ENCODE measurements around the gene KCNN3.

Gene KCNN3

DNA sequence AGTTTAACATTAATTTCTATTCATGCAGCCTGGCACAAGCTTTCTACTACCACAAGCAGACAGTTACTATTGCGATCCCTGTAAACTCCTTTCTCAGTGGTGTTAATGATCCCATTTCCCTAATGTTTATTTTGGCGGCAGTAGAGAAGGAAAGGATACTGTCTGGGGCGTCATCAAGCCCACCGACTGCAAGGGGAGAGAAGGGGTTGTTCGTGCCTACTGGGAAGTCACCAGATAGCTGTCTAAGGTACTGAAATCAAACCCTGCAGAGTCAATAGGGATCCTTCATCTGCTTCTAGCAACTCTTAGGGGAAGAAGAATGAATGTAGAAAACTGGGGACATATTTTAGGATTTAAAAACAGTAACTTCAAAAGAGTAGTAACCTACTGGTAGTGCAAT is 166.9 kb downstream of the KCNN3 start:
- no peak for DNase-seq (ENCODE audit: low read depth)
- TF ChIP-seq CTCF (IDR thresholded peaks at IDR 0.05; ENCODE audit: insufficient read depth, low read depth, low read length, missing control alignments): no peak
- no peak overlapping the region for H3K4me3 ChIP-seq (ENCODE audit: low read depth, low read length)

DNA sequence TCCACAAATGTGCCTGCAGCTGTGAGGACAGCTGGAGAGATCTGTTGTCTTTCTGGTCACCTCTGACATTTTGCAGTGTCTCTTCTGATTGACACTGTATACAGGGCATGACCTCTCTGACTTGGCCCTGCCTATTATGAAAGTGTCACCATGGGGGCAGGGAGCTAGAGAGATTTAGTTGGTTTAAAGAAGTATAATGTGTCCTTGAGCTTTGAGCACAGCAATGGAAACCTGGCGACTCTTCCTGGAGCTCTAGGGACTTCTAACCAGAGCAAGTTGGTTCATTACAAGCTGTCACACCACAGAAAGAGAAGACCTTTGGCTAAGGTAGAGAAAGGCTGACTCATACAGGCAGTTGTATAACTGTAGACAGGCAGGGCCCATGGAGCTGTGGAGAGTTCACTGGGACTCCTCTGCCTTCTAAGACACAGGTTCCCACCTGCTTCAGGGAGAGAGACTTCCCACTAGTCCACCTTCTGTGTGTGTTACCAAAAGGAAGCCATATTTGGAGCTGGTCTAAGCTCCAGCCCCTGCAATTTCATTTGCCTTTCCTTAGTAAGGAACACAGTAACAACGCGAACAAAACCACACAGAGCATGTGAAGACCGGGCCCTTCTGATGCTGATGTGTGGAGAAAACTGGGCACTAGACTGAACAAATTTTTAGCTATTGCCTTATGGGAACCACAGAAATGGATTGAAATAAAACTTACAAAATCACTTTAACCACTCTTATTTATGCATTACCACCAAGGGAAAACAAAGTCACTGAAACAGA is 171.6 kb downstream of the KCNN3 start:
- TF ChIP-seq CTCF (IDR thresholded peaks at IDR 0.05; ENCODE audit: insufficient read depth, low read depth, low read length, missing control alignments): no peak

GRCh38 chr1:154697710-154698109 is 172.4 kb downstream of the KCNN3 start:
- H3K4me3 ChIP-seq (ENCODE audit: low read depth, low read length): no peak overlapping the region
- TF ChIP-seq CTCF (IDR thresholded peaks at IDR 0.05; ENCODE audit: insufficient read depth, low read depth, low read length, missing control alignments): no peak
- DNase-seq (ENCODE audit: low read depth): no peak

More for the DNA sequence above, 171.6 kb downstream of the KCNN3 start:
- DNase-seq (ENCODE audit: low read depth): peak; percentile 26
- H3K4me3 ChIP-seq (ENCODE audit: low read depth, low read length): no peak overlapping the region

- no peak for TF ChIP-seq CTCF (IDR thresholded peaks at IDR 0.05; ENCODE audit: insufficient read depth, low read depth, low read length, missing control alignments)
- DNase-seq (ENCODE audit: low read depth): no peak
- H3K4me3 ChIP-seq (ENCODE audit: low read depth, low read length): no peak overlapping the region
Measured at GRCh38 chr1:154696456-154696855, 173.6 kb downstream of the KCNN3 start.

DNA sequence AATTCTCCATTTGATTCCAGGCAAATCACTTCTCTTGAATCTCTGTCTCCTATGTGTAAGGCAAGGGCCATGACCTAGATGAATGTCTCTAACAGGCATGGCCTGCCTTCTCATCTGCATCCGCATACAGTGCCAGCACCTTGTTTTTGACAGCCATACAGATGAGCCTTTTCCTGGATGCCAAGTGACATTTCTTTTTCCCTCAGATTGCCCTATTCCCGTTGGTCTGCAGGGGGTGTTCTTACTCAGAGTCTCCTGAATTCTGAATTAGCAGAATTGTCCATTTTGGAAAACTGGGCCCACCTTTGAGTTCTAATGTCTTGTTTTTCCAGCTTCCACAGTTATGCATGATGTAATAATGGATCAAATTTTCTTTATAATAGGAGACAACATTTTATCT is 174.1 kb downstream of the KCNN3 start:
- DNase-seq (ENCODE audit: low read depth): no peak
- no peak overlapping the region for H3K4me3 ChIP-seq (ENCODE audit: low read depth, low read length)
- no peak for TF ChIP-seq CTCF (IDR thresholded peaks at IDR 0.05; ENCODE audit: insufficient read depth, low read depth, low read length, missing control alignments)

- no peak overlapping the region for H3K4me3 ChIP-seq (ENCODE audit: low read depth, low read length)
- no peak for DNase-seq (ENCODE audit: low read depth)
- TF ChIP-seq CTCF (IDR thresholded peaks at IDR 0.05; ENCODE audit: insufficient read depth, low read depth, low read length, missing control alignments): no peak
Measured at GRCh38 chr1:154694995-154695394, 175.1 kb downstream of the KCNN3 start.

GRCh38 chr1:154689083-154689482 is 181.0 kb downstream of the KCNN3 start:
- no peak overlapping the region for H3K4me3 ChIP-seq (ENCODE audit: low read depth, low read length)
- TF ChIP-seq CTCF (IDR thresholded peaks at IDR 0.05; ENCODE audit: insufficient read depth, low read depth, low read length, missing control alignments): no peak
- no peak for DNase-seq (ENCODE audit: low read depth)
